ENCODE measurements around the gene SSC4D.
"Not testable (repeated sequence)": the region's sequence is repeated elsewhere in the genome, so short reads cannot be mapped to it uniquely, and the experiment has no call there.

SSC4D gene

DNA sequence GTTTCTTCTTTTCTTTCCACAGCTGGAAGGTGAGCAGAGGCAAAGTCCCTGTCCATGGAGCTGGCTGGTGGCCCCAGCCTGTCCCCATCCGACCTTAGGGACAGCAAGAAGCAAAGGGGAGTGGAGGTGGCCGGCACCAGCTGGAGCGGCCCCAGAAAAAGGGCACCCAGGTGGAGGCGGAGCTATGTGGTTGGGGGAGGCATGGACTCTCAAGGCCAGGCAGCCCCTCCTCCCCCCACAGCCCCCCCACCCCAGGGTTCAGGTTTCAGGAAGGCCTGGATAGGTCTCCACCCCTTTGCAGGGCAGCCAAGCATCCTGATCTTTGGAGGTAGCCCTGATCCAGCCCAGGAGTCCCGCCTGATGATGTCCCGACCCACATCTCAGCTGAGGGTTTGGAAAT is at the start of gene SSC4D:
Gene SSC4D, minus strand, starts transcription at position 161 of the 400 bp plus-strand sequence. CDS start 5,258 bp downstream, outside the sequence.
- DNase-seq, result no peak

DNA sequence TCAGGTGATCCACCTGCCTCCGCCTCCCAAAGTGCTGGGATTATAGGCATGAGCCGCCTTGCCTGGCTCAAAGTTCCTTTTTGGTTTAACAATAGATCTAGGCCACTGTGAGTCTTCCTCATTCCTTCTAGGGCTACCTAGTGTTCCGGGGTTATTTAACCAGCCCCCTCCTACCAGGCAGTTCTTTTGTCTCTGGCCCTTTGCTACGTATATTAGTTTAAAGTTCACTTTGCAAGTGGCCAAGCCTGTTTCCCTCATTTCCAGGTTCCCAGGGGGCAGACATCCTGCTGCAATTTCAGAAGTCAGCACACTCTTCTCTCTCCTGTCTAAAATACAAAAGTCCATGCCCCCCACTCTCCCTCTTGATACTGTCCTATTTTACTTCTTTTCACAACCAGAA is 49.0 kb upstream of the SSC4D start:
- not testable (repeated sequence) for DNase-seq

- DNase-seq, result not testable (repeated sequence)
Observed at GRCh38 chr7:76457017-76457416, 47.5 kb upstream of the SSC4D start.

DNA sequence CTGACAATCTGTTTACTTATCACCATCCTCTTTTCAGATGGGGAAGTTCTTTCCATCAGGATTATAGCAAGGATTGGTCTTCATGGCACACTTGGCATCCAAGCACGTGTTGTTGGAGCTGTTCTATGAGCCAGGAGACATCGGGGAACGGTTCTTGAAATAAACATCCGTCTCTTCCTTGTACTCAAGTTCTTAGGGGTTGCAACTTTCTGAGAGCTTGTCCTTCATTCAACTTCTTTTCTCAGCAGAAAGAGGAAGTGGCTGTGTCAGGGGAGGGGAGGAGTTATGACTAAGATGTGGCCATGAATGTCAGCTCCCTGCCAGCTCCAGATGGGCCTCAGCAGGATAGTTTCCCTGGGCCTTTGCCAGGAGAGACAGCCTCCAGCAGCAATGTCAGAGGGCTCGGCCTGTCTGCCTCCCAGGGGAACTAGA is 36.1 kb upstream of the SSC4D start:
- not testable (repeated sequence) for DNase-seq

GRCh38 chr7:76443846-76444245 is 34.3 kb upstream of the SSC4D start:
- not testable (repeated sequence) for DNase-seq

DNA sequence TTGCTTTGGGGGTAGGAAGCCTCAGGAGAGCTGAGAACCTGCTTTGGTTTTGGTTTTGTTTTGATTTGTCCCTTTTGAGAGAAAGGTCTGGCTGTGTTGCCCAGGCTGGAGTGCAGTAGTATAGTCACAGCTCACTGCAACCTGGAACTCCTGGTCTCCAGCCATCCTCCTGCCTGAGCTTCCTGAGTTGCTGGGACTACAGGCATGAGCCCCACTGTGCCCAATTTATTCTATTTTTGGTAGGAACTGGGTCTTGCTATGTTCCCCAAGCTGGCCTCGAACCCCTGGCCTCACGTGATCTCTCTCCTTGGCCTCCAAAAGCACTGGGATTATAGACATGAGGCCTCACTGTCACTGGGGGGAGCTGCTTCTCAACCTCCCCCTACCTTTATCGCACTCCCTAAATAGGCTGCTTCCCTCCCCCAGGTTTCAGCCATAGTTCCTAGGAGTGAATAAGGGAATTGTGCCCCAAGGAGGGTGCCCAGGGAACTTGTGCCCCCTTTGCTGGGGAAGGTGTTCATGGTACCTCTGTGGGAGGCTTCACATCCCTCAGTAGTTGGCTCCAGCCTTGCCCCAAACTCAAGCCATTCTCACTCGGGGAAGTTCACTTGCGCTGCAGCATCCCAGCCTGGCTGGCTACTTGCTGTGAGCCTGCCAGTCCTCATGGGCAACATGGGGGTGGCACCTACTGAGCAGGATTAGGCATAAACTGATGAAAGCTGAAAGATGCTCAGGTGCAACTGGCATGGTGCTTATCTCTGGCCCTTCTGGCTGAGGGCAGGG is 33.4 kb upstream of the SSC4D start:
- not testable (repeated sequence) for DNase-seq

DNA sequence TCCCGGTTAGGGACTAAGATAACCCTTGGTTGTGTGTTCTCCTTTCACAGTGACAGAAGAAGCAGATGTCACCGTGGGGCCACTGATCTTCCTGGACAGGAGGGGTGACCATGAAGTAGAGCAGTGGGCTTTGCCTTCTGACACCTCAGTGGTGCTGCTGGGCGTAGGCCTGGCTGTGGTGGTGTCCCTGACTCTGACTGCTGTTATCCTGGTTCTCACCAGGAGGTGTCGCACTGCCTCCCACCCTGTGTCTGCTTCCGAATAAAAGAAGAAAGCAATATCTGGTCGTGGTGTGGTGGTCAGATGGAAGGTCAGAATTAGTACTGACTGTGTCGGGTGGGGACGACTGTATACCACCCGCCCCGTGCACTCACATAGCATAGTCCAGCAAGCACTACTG is 32.3 kb upstream of the SSC4D start:
- DNase-seq, result not testable (repeated sequence)

- not testable (repeated sequence) for DNase-seq
Observed at GRCh38 chr7:76440404-76440803, 30.9 kb upstream of the SSC4D start.

DNA sequence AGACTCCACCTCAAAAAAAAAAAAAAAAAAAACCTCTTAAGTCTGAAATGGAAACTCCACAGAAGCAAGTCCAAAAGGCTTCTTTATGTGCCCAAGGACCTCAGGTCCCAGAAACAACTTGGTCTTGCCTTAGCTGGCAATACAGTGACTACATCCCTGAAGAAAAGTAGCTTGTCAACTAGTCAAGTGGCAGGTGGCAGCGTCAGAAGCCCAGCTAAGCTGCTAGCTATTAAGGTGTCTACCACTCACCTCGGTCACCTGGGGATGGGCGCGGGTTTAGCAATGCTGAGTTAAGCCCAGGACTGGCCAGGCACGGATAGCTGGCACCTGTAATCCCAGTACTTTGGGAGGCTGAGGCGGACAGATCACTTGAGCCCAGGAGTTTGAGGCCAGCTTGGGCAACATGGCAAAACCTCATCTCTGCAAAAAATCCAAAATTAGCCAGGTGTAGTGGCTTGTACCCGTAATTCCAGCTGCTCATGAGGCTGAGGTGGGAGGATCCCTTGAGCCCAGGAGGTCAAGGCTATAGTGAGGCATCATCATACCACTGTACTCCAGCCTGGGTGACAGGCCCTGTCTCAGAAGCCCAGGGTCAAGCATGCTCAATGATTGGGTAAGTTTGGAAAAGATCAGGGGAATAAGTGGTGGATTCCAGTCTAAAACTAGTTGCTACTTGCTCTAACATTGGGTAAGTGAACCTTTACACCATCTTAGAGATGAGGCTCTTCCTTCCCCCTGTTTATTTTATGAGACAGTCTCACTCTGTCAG is 29.8 kb upstream of the SSC4D start:
- DNase-seq, result not testable (repeated sequence)

- peak; percentile 49 to 62 for DNase-seq
Observed at GRCh38 chr7:76437873-76438272, 28.4 kb upstream of the SSC4D start.

DNA sequence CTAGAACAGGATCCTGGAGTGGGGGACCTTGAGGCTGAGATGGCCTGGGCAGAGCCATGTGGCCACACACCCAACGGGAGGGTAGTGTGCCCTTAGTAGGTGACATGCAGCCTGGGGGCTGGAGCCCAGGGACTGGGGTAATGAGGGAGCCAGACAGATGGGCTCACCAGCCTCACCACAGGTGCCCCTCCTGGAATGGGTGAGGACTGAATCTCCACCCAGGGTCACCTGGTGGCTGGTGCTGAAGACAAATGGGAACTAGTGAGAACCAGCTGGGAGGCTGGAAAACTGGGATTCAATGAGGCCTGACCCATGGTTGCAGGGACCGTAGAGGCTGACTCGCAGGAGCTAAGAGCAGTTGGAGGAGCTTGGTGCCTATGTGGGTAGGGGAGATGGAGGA is 21.3 kb upstream of the SSC4D start:
- no peak for DNase-seq

GRCh38 chr7:76430211-76430610 is 20.7 kb upstream of the SSC4D start:
- no peak for DNase-seq

DNA sequence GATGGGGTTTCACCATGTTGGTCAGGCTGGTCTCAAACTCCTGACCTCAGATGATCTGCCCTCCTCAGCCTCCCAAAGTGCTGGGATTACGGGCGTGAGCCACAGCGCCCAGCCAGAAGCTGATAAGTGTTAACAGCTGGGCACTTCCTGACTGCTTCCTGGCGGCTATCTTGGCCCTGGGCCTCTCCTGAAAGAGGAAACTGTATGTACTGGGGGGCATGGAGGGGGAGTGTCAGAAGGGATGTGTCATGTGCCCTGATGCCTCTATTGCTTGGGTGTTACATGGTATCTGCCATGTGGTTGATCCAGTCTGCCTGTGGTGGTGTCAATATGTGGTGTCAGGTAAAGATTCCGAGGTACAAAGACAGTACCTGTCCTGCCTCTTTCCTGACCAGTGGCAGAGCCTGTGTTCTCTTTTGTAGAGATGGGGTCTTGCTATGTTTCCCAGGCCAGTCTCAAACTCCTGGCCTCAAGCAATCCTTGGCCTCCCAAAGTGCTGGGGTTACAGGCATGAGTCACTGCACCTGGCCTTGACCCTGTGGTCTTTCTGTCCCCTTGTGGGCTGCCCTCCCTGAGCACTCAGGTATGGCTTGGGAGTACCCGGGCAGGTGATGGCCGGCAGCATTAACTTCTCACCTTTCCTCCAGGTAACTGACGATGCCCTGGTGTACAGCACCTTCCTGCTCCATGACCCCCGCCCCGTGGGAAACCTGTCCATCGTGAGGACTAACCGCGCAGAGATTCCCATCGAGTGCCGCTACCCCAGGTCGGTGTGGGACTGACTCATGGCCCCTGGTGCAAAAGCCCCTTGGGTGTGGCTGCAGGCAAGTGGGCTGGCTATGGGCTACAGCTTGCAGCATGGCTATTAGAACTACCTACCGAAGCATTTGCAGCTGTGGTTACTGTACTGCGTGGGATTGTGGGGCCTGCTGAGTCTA is 19.6 kb upstream of the SSC4D start:
- no peak for DNase-seq

GRCh38 chr7:76428149-76428823 is 18.8 kb upstream of the SSC4D start:
- DNase-seq, result no peak

DNA sequence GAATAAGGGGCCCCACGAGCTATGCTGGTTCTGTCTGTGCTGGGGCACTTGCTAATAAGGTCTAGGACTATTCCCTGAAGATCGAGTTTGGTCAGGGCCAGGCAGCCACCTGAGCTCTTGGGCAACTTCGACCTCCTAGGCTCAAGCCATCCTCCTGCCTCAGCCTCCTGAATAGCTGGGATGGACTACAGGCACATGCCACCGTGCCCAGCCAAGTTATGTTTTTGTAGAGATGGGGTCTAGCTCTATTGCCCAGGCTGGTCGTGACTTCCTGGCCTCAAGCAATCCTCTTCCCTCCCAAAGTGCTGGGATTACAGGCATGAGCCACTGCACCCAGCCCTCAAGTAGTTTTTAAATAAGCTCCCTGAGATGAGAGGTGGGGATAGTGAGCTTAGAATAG is 18.1 kb upstream of the SSC4D start:
- no peak for DNase-seq

GRCh38 chr7:76426246-76426645 is 16.7 kb upstream of the SSC4D start:
- DNase-seq, result no peak

- DNase-seq, result not testable (repeated sequence)
Observed at GRCh38 chr7:76425558-76425957, 16.1 kb upstream of the SSC4D start.

DNA sequence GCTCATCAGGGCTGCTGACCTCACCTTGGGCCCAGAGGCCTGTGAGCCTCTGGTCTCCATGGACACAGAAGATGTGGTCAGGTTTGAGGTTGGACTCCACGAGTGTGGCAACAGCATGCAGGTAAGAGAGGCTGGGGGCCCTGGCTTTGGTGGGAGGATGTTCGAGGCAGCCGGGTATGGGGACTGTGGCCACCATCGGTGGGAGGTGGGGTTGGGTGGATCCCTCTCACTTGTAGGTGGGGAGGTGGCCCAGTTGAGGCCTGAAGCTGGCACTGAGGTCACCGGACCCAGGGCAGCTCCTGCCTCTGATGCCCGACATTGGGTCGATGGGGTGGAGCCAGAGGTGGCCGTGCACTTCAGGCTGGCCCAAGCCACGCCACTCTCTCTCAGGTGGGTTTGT is 15.7 kb upstream of the SSC4D start:
- no peak for DNase-seq

GRCh38 chr7:76424413-76425111 is 15.1 kb upstream of the SSC4D start, which contains the start of gene ZP3:
ZP3 (plus strand) TSS chr7:76424950; CDS start chr7:76424965, 15 bp downstream.
- DNase-seq, result no peak

GRCh38 chr7:76423666-76424412 is 14.3 kb upstream of the SSC4D start:
- DNase-seq, result no peak

DNA sequence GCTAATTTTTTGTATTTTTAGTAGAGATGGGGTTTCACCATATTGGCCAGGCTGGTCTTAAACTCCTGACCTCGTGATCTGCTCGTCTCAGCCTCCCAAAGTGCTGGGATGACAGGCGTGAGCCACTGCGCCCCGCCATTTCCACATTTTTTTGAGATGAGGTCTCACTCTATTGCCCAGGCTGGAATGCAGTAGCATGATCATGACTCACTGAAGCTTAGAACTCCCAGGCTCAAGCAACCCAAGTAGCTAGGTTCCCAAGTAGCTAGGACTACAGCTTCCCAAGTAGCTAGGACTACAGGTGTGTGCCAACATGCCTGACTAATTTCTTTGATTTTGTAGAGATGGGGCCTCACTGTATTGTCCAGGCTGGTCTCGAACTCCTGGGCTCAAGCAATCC is 11.6 kb upstream of the SSC4D start:
- not testable (repeated sequence) for DNase-seq
